ENCODE results near the gene GTF2H1.

The GTF2H1 gene

GRCh38 chr11:18416459-18416858 lies 94.1 kb downstream of the GTF2H1 start:
- H3K27ac ChIP-seq (ENCODE audit: insufficient read depth, low read length, poor library complexity, severe bottlenecking): no peak overlapping the region
- no peaks in the 10 kb centered on the region for H3K36me3 ChIP-seq (ENCODE audit: control insufficient read depth, insufficient read depth, low read length)
- H3K9me3 ChIP-seq (ENCODE audit: control insufficient read depth, low read length): no peaks in the 10 kb centered on the region
- H3K27me3 ChIP-seq (replicated peaks; ENCODE audit: control insufficient read depth, insufficient read depth, low read length, poor library complexity, severe bottlenecking): no peaks in the 10 kb centered on the region
- no peak for DNase-seq
- H3K4me3 ChIP-seq (ENCODE audit: insufficient read depth, low read depth, low read length, poor library complexity, severe bottlenecking): no peak overlapping the region
- no peaks in the 10 kb centered on the region for H3K4me1 ChIP-seq (ENCODE audit: control insufficient read depth, insufficient read depth, low read length, poor library complexity, severe bottlenecking)
